ENCODE data around the gene DNAH3. TPM values are rescaled to one million over a fixed set of nuclear protein-coding genes. Genes with fewer than 3 reads are reported as not detected.

Gene DNAH3
- total RNA-seq, 2 donors from 2014 or later, result 0.40 to 0.82 TPM

DNA sequence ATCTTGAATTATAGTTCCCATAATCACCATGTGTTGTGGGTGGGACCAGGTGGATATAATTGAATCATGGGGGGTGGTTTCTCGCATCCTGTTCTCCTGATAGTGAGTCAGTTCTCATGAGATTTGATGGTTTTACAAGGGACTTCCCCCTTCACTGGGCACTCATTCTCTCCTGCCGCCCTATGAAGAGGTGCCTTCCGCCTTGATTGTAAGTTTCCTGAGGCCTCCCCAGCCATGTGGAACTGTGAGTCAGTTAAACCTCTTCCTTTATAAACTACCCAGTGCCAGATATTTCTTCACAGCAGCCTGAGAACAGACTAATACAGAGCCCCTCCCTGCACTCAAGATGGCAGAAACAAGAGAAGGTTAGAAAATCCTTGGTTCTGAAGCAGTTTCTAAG lies 34.2 kb upstream of the DNAH3 start:
- Histone ChIP-seq H3K4me1 (ENCODE audit: control insufficient read depth, insufficient read depth, low read length) (no peaks in the 10 kb centered on the region), H3K36me3 (ENCODE audit: control insufficient read depth, insufficient read depth, low read length) (peaks cover 28% of the 10 kb centered on the region), H3K9ac (ENCODE audit: extremely low read depth, low read length, poor library complexity, severe bottlenecking) (no peak overlapping the region), H3K27me3 (ENCODE audit: control insufficient read depth, insufficient read depth, low read length, poor library complexity, severe bottlenecking) (no peaks in the 10 kb centered on the region), H3K4me3 (ENCODE audit: low read length) (no peak overlapping the region), H3K27ac (ENCODE audit: low read depth, low read length) (no peak overlapping the region), H3K9me3 (ENCODE audit: control insufficient read depth, low read length) (peaks cover 32% of the 10 kb centered on the region)
- no peak for DNase-seq
- H3K4me3 Mint-ChIP-seq, result no peak overlapping the region
- TF ChIP-seq, protein P1, sequence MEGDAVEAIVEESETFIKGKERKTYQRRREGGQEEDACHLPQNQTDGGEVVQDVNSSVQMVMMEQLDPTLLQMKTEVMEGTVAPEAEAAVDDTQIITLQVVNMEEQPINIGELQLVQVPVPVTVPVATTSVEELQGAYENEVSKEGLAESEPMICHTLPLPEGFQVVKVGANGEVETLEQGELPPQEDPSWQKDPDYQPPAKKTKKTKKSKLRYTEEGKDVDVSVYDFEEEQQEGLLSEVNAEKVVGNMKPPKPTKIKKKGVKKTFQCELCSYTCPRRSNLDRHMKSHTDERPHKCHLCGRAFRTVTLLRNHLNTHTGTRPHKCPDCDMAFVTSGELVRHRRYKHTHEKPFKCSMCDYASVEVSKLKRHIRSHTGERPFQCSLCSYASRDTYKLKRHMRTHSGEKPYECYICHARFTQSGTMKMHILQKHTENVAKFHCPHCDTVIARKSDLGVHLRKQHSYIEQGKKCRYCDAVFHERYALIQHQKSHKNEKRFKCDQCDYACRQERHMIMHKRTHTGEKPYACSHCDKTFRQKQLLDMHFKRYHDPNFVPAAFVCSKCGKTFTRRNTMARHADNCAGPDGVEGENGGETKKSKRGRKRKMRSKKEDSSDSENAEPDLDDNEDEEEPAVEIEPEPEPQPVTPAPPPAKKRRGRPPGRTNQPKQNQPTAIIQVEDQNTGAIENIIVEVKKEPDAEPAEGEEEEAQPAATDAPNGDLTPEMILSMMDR (conservative IDR thresholded peaks at IDR 0.05), result no peak
- H3K27me3 Mint-ChIP-seq (ENCODE audit: insufficient read depth), result peaks cover 9% of the 10 kb centered on the region
- H3K9me3 Mint-ChIP-seq, result peaks cover 26% of the 10 kb centered on the region
- WGBS, 2 experiments (ENCODE audit: insufficient coverage in 1 of 2, insufficient read length in 1 of 2), result 89% methylated on average over 3 of the region's 3 CpGs
- H3K4me1 Mint-ChIP-seq, result no peaks in the 10 kb centered on the region
- H3K27ac Mint-ChIP-seq, result no peak overlapping the region
- peaks cover 34% of the 10 kb centered on the region for H3K36me3 Mint-ChIP-seq (ENCODE audit: low read depth)

DNA sequence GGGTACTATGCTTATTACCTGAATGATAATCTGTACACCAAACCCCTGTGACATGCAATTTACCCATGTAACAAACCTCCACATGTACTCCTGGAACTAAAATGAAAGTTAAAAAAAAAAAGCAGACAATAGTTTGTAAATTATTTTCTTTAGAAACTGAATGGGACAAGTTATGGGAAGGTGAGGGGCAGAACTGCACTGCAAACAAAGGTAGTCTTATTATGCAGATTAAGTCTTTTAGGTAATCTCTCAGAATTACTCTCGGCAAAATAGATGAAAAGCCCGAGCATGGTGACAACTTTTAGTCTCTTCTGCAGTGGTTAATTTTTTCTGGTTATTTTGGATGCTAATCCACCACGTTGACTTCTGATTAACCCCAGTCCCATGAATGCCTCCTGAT lies 33.3 kb upstream of the DNAH3 start:
- H3K27me3 ChIP-seq (ENCODE audit: control insufficient read depth, insufficient read depth, low read length, poor library complexity, severe bottlenecking), result no peaks in the 10 kb centered on the region
- H3K36me3 ChIP-seq (ENCODE audit: control insufficient read depth, insufficient read depth, low read length), result peaks cover 36% of the 10 kb centered on the region
- no peak overlapping the region for H3K4me3 Mint-ChIP-seq
- DNase-seq, result no peak
- peaks cover 43% of the 10 kb centered on the region for H3K36me3 Mint-ChIP-seq (ENCODE audit: low read depth)
- H3K27me3 Mint-ChIP-seq (ENCODE audit: insufficient read depth), result peaks cover 6% of the 10 kb centered on the region
- no peaks in the 10 kb centered on the region for H3K4me1 ChIP-seq (ENCODE audit: control insufficient read depth, insufficient read depth, low read length)
- H3K9me3 ChIP-seq (ENCODE audit: control insufficient read depth, low read length), result peaks cover 40% of the 10 kb centered on the region
- WGBS, 2 experiments (ENCODE audit: insufficient coverage in 1 of 2, insufficient read length in 1 of 2), result 94% methylated on average over 3 of the region's 3 CpGs
- H3K4me3 ChIP-seq (ENCODE audit: low read length), result no peak overlapping the region
- no peak overlapping the region for H3K9ac ChIP-seq (ENCODE audit: extremely low read depth, low read length, poor library complexity, severe bottlenecking)
- H3K27ac ChIP-seq (ENCODE audit: low read depth, low read length), result no peak overlapping the region
- H3K27ac Mint-ChIP-seq, result no peak overlapping the region
- peaks cover 27% of the 10 kb centered on the region for H3K9me3 Mint-ChIP-seq
- TF ChIP-seq, protein P1 (conservative IDR thresholded peaks at IDR 0.05), result no peak
- no peaks in the 10 kb centered on the region for H3K4me1 Mint-ChIP-seq

DNA sequence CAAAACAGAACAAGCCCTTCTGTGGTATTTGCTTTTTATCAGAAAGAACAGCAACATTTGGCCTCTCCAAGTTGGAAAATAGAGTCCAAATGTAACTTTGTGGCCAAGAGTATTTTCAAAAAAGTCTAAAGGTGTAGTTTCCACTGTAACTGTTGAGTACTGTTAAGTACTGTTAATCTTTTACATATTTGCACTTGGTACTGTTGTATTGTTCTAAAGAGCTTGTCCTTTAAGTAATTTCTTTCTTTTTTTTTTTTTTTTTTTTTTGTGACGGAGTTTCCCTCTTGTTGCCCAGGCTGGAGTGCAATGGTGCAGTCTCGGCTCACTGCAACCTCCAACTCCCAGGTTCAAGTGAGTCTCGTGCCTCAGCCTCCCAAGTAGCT lies 29.3 kb upstream of the DNAH3 start:
- WGBS, 2 experiments (ENCODE audit: insufficient coverage in 1 of 2, insufficient read length in 1 of 2), result 92 to 98% methylated on average over 3 of the region's 3 CpGs
- H3K36me3 ChIP-seq (ENCODE audit: control insufficient read depth, insufficient read depth, low read length), result peaks cover 67% of the 10 kb centered on the region
- H3K9me3 Mint-ChIP-seq, result peaks cover 30% of the 10 kb centered on the region

More for the DNA sequence above, 29.3 kb upstream of the DNAH3 start:
- TF ChIP-seq, protein P1 (conservative IDR thresholded peaks at IDR 0.05), result no peak
- Mint-ChIP-seq H3K27me3 (ENCODE audit: insufficient read depth) (no peaks in the 10 kb centered on the region), H3K4me1 (no peaks in the 10 kb centered on the region), H3K27ac (no peak overlapping the region), H3K36me3 (ENCODE audit: low read depth) (peaks cover 72% of the 10 kb centered on the region), H3K4me3 (no peak overlapping the region)
- Histone ChIP-seq H3K9me3 (ENCODE audit: control insufficient read depth, low read length) (peaks cover 57% of the 10 kb centered on the region), H3K9ac (ENCODE audit: extremely low read depth, low read length, poor library complexity, severe bottlenecking) (no peak overlapping the region), H3K27me3 (ENCODE audit: control insufficient read depth, insufficient read depth, low read length, poor library complexity, severe bottlenecking) (no peaks in the 10 kb centered on the region), H3K4me3 (ENCODE audit: low read length) (no peak overlapping the region), H3K4me1 (ENCODE audit: control insufficient read depth, insufficient read depth, low read length) (no peaks in the 10 kb centered on the region), H3K27ac (ENCODE audit: low read depth, low read length) (no peak overlapping the region)
- no peak for DNase-seq

Data from endodermal cell (in vitro differentiated cells).